Measurements from ENCODE around the gene YBX2. TPM values are rescaled to one million over a fixed set of nuclear protein-coding genes. Genes with fewer than 3 reads are reported as not detected.
"Not testable (repeated sequence)": the region's sequence is repeated elsewhere in the genome, so short reads cannot be mapped to it uniquely, and the experiment has no call there.

Gene YBX2
- total RNA-seq: 1 to 10 TPM; 1.7 to 1.8 TPM
- long read RNA-seq, donor 1, partial matches to known transcripts: 0 of 7 reads
- long read RNA-seq, donor 1, other reads (novel, unspliced or antisense): 7 of 7 reads
- long read RNA-seq, donor 2: 0 reads

GRCh38 chr17:7294614-7295153, at the start of gene YBX2:
TSS of gene YBX2 (minus strand) at chr17:7294639. CDS start at chr17:7294500, 139 bp downstream.
- DNase-seq (ENCODE audit: low spot score): no peak
- intact Hi-C loops (cut with DNase I): loop anchor here in 1 of 2 donors (10.0 kb wide), 1 partner anchor 50 kb away; no protein-coding TSS in a partner anchor

GRCh38 chr17:7343250-7343649, 48.8 kb upstream of the YBX2 start:
- intact Hi-C loops (cut with DNase I): loop anchor here in 1 of 2 donors (10.0 kb wide), 1 partner anchor 48 kb away; the partner anchor contains the start of gene YBX2
- no peak for DNase-seq (ENCODE audit: low spot score)

GRCh38 chr17:7341842-7342241, 47.4 kb upstream of the YBX2 start:
- intact Hi-C loops (cut with DNase I): loop anchor here in 1 of 2 donors (10.0 kb wide), 1 partner anchor 47 kb away; the partner anchor contains the start of gene YBX2
- no peak for DNase-seq (ENCODE audit: low spot score)

DNA sequence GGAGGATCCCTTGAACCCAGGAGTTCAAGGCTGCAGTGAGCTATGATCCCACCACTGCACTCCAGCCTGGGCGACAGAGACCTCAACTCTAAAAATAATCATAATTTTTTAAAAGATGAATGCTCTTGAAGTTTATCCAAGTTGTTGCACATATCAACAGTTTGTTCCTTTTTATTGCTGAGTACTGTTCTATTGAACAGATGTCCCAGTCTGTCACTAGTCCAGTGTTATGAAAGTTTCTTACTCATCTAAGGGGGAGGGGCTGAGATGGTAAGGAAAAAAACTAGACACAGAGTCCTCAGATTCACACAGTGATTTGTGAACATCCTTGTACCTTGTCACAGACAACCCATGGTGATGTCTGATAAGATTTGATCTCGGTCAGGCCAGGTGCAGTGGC, 45.7 kb upstream of the YBX2 start:
- DNase-seq (ENCODE audit: low spot score): no peak
- intact Hi-C loops (cut with DNase I): loop anchor here in 1 of 2 donors (10.0 kb wide), 1 partner anchor 45 kb away; the partner anchor contains the start of gene YBX2

- DNase-seq (ENCODE audit: low spot score); intact Hi-C loops (cut with DNase I): not testable (repeated sequence)
Measured at GRCh38 chr17:7337600-7337999, 43.2 kb upstream of the YBX2 start.

GRCh38 chr17:7336240-7337175, 42.1 kb upstream of the YBX2 start, which contains the start of gene ACAP1:
TSS of gene ACAP1 (plus strand) at chr17:7336529. CDS start at chr17:7336735, 206 bp downstream.
- DNase-seq (ENCODE audit: low spot score): no peak
- intact Hi-C loops (cut with DNase I): no loop called here

DNA sequence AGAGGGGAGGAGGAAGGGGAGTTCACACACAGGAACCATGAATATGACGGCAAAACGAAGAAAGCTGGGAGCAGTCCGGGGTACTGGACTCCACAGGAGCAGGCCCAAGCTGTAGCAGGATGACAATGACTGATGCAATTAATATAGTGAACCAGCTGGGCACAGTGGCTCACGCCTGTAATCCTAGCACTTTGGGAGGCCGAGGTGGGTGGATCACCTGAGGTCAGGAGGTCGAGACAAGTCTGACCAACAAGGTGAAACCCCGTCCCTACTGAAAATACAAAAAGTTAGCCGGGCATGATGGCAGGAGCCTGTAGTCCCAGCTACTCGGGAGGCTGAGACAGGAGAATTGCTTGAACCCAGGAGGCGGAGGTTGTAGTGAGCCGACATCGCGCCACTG, 41.3 kb upstream of the YBX2 start:
- DNase-seq (ENCODE audit: low spot score); intact Hi-C loops (cut with DNase I): not testable (repeated sequence)

DNA sequence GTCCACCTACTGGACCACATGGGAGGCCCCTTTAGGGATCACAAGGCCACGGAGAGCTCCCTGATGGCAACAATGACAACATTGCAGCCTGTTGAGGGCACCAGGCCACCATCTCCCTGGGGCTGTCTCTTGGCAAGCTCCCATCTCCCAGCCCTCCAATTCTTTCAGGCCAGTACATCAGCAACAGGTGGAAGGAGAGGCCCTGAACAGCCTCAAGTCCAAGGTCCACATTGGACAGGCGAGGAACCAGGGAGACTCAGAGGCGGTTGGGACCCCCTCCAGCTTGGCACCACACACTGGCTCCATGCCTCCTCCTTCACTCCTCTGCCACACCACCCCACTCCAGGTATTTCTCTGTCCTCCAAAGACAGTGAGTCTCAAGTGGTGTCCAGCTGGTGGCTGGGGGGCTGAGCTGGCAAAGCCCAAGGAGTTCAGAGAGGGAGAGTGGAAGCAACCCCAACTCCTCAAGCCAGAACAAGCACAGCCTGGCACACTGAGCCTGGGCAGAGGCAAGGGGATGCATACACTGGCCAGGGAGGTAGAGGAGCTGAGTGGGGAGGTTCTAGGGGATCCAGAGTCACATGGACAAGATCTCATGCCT, 40.6 kb upstream of the YBX2 start:
- intact Hi-C loops (cut with DNase I): no loop called here
- DNase-seq (ENCODE audit: low spot score): no peak

DNA sequence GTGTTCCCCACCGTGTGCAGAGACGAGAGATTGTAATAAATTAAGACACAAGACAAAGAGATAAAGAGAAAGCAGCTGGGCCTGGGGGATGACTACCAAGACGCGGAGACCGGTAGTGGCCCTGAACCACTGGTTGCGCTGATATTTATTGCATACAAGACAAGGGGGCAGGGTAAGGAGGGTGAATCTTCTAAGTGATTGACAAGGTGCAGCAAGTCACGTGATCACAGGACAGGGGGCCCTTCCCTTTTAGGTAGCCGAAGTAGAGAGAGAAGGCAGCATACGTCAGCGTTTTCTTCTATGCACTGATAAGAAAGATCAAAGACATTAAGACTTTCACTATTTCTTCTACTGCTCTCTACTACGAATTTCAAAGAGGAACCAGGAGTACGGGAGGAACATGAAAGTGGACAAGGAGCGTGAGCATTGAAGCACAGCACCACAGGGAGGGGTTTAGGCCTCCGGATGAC, 38.2 kb upstream of the YBX2 start:
- intact Hi-C loops (cut with DNase I); DNase-seq (ENCODE audit: low spot score): not testable (repeated sequence)

DNA sequence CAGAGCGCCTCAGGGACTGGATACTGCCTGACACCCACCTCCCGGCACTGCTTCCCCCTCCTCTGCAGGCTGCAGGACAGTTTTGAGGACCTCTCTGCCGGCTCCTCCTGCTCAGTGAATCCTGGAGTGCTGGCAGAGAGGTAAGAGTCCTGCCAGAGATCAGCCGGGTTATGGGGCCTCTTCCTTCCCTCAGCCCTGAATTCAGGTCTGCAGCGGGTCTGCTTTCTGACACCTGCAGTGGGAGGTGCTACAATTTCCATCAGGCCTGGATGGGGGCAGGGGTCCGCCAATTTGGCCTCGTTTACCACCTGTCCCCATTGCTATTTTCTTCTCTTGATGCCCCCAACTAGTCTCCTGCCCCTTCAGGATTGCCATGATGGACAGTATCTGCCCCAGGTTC, 37.7 kb upstream of the YBX2 start:
- DNase-seq (ENCODE audit: low spot score): no peak
- intact Hi-C loops (cut with DNase I): no loop called here

DNA sequence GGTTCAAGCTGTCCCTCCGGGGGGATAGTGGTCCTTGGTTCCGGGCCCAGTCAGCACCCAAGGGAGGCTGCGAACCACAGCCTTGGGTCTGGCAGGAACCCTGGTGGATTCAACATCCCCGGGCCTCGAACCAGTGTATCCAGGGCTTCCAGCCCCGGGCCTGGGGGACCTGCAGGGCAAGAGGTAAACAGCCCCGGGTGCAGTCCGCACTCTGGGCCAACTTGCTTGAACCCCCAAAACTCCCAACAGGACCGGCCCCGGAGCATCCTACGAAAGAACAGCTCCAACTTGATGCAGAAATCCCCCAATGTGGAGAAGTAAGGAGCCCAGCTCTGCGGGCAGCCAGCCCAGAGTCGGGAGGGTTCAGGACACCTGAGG, 36.2 kb upstream of the YBX2 start:
- no peak for DNase-seq (ENCODE audit: low spot score)
- intact Hi-C loops (cut with DNase I): no loop called here

- intact Hi-C loops (cut with DNase I): no loop called here
- peak; percentile 94 for DNase-seq (ENCODE audit: low spot score)
Measured at GRCh38 chr17:7329997-7330637, 35.7 kb upstream of the YBX2 start.

DNA sequence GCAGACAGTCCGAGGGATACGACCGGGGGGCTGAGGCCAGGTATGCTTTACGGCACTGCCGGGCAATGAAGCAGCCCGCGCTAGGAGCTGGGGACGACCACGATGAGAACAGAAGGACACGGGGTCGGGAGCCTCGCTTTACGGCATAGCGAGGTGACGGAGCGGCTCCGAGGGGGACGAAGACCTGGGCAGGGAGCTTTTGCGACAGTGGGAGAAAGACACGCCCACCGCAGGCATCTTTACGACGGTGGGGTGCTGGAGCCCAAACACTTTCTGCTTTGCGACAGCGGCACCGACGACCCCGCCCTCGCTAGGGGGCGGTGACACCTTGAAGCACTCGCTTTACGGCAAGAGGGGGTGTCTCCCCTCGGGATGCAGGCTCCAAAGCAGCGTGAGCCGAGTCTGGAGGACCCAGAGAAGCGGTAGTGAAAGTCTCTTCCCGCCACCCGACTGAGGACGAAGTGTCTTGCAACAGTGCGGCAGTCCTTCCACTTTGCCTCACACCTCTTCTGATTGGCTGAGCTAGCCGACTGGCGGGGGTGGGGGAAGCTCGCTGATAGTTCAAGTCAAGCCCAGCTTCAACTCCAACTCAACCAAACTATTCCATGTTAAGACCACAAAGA, 35.0 kb upstream of the YBX2 start:
- DNase-seq (ENCODE audit: low spot score): peak; percentile 99
- intact Hi-C loops (cut with DNase I): no loop called here

DNA sequence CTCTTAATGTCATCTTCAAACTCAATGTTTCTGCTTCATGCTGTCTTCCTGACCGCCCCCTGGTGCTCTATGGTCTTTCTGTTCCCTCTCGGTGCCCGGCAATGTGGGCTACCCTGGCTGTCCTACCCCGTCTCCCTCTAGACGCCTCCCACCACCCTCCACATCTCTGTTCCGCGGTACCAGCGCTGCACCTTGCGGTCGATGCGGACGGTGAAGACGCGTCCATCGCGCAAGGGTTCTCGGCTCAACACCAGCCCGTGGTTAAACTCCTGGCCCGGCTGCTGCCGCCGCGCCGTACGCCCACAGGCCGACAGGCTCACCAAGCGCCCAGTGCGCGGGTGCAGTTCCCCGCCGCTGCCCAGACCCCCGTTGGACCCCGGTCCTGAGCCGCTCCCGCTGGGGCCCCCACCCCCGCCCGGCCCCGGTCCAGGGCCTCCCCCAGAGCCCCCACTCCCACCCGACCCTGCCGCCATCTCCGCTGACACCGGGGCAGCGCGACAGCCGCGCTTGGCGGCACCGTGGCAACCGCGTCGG, 34.5 kb upstream of the YBX2 start, which contains the start of gene NEURL4:
Gene NEURL4, minus strand, starts transcription at position 496 of the 534 bp plus-strand sequence. Its CDS starts 23 bp downstream, at position 473.
- intact Hi-C loops (cut with DNase I): no loop called here
- no peak for DNase-seq (ENCODE audit: low spot score)

GRCh38 chr17:7328009-7328408, 33.6 kb upstream of the YBX2 start:
- intact Hi-C loops (cut with DNase I): no loop called here

GRCh38 chr17:7327501-7327900, 33.1 kb upstream of the YBX2 start:
- intact Hi-C loops (cut with DNase I): no loop called here
- DNase-seq (ENCODE audit: low spot score): no peak

More at GRCh38 chr17:7328009-7328408, 33.6 kb upstream of the YBX2 start:
- DNase-seq (ENCODE audit: low spot score): no peak

DNA sequence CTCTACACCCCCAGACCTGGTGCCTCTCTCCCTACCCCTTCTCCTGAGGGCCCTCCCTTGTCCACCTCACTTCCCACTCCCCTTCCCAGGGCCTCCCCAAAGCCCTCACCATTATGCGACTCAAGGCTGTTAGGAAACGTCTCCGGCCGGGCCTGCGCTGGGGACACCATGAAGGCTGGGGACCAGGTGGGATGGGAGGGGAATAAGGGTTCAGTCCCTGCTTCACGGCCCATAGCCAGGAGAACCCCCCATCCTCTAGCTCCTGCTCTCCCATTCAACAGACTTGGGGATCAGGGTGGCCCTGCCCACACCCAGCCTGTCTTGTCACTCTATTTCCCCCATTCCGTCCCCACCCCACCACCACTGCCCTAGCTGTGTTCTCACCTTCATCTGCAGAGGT, 32.6 kb upstream of the YBX2 start:
- no peak for DNase-seq (ENCODE audit: low spot score)
- intact Hi-C loops (cut with DNase I): no loop called here

- intact Hi-C loops (cut with DNase I): no loop called here
- no peak for DNase-seq (ENCODE audit: low spot score)
Measured at GRCh38 chr17:7326186-7326585, 31.7 kb upstream of the YBX2 start.

All from posterior vena cava (tissue), 2 donors.